ENCODE data around the gene APOM.
A peak's percentile ranks its signal among the peaks of the same experiment; 100 is the strongest.

The APOM gene

GRCh38 chr6:31658983-31659648 is 3.4 kb downstream of the APOM start:
- DNase-seq, result no peak

- no peak for DNase-seq
Observed at GRCh38 chr6:31659649-31660380, 4.1 kb downstream of the APOM start.

GRCh38 chr6:31660381-31661261 is 4.9 kb downstream of the APOM start, which contains the start of gene C6orf47:
Gene C6orf47, minus strand, starts transcription at chr6:31660778. Its CDS starts 831 bp downstream, at chr6:31659947.
- peak; percentile 72 for DNase-seq

GRCh38 chr6:31661262-31662123 is 5.8 kb downstream of the APOM start:
- no peak for DNase-seq

GRCh38 chr6:31662124-31662723 is 6.5 kb downstream of the APOM start:
- DNase-seq, result no peak

GRCh38 chr6:31663126-31663960 is 7.6 kb downstream of the APOM start:
- no peak for DNase-seq

GRCh38 chr6:31663961-31664789 is 8.5 kb downstream of the APOM start:
- DNase-seq, result no peak

GRCh38 chr6:31664790-31665500 is 9.3 kb downstream of the APOM start, which contains the start of gene GPANK1:
Gene GPANK1, minus strand, starts transcription at chr6:31664997. Its CDS starts 519 bp downstream, at chr6:31664478.
- peak; percentile 88 for DNase-seq

GRCh38 chr6:31665501-31666336 is 10.0 kb downstream of the APOM start, which contains the start of gene CSNK2B:
Gene CSNK2B, plus strand, starts transcription at chr6:31666080. Its CDS starts 752 bp downstream, at chr6:31666832.
- DNase-seq, result peak; percentile 99

- DNase-seq, result no peak
Observed at GRCh38 chr6:31666337-31666965, 10.8 kb downstream of the APOM start.

GRCh38 chr6:31669676-31670075 is 14.0 kb downstream of the APOM start, which contains the start of gene LY6G5B:
Gene LY6G5B, plus strand, starts transcription at chr6:31669976. Its CDS starts 975 bp downstream, at chr6:31670951.
- no peak for DNase-seq

GRCh38 chr6:31676322-31676903 is 20.7 kb downstream of the APOM start:
- DNase-seq, result no peak

GRCh38 chr6:31676904-31677303 is 21.2 kb downstream of the APOM start:
- DNase-seq, result no peak

- no peak for DNase-seq
Observed at GRCh38 chr6:31677955-31678354, 22.3 kb downstream of the APOM start.

GRCh38 chr6:31680226-31681134 is 24.8 kb downstream of the APOM start, which contains the start of gene LY6G5C:
Gene LY6G5C, minus strand, starts transcription at chr6:31681067. Its CDS starts 694 bp downstream, at chr6:31680373.
- peak; percentile 60 for DNase-seq

All from activated naive CD4-positive, alpha-beta T cell treated with anti-CD3 and anti-CD28 coated beads, Interleukin-2, amount 50 U/mL, for 16 hours (primary cell).